ENCODE data around the gene CNTF.

GRCh38 chr11:58596621-58597020 is 25.8 kb upstream of the CNTF start:
- TF ChIP-seq ZNF274 (IDR thresholded peaks at IDR 0.05; ENCODE audit: low read depth, low read length), result no peak
- TF ChIP-seq YY1 (IDR thresholded peaks at IDR 0.05; ENCODE audit: insufficient read depth, insufficient read length), result no peak
- no peak for TF ChIP-seq SUZ12 (IDR thresholded peaks at IDR 0.05; ENCODE audit: extremely low read depth, insufficient read depth, insufficient read length)

Data from NT2/D1 (cell line).